GM18520 (cell line): ENCODE data around the gene SDK1.

Experiments used
- ATAC-seq: cut with Tn5 transposase; IDR thresholded peaks from one replicate; pipeline ENCODE4 v1.9.1; 2021; ENCODE audit not compliant: unreplicated experiment

SDK1 gene

GRCh38 chr7:4139656-4140625 is 838.9 kb downstream of the SDK1 start:
- no peak for ATAC-seq

GRCh38 chr7:4140933-4141332 is 839.9 kb downstream of the SDK1 start:
- ATAC-seq = no peak

GRCh38 chr7:4143006-4143405 is 842.0 kb downstream of the SDK1 start:
- no peak for ATAC-seq

- no peak for ATAC-seq
These were observed 842.6 kb downstream of the SDK1 start for GRCh38 chr7:4143511-4144171.

GRCh38 chr7:4144172-4144701 is 843.2 kb downstream of the SDK1 start:
- no peak for ATAC-seq

GRCh38 chr7:4144811-4145510 is 843.9 kb downstream of the SDK1 start:
- ATAC-seq = no peak

- no peak for ATAC-seq
These were observed 844.5 kb downstream of the SDK1 start for GRCh38 chr7:4145576-4145975.

- no peak for ATAC-seq
These were observed 847.0 kb downstream of the SDK1 start for GRCh38 chr7:4147926-4148620.

- no peak for ATAC-seq
These were observed 848.2 kb downstream of the SDK1 start for GRCh38 chr7:4149236-4149635.

- ATAC-seq = no peak
These were observed 848.6 kb downstream of the SDK1 start for GRCh38 chr7:4149645-4150044.

- no peak for ATAC-seq
These were observed 849.7 kb downstream of the SDK1 start for GRCh38 chr7:4150731-4151130.

GRCh38 chr7:4151524-4151923 is 850.5 kb downstream of the SDK1 start:
- no peak for ATAC-seq

- no peak for ATAC-seq
These were observed 851.0 kb downstream of the SDK1 start for GRCh38 chr7:4151926-4152549.

- ATAC-seq = no peak
These were observed 854.0 kb downstream of the SDK1 start for GRCh38 chr7:4154882-4155535.

- no peak for ATAC-seq
These were observed 855.1 kb downstream of the SDK1 start for GRCh38 chr7:4156190-4156589.

- no peak for ATAC-seq
These were observed 856.6 kb downstream of the SDK1 start for GRCh38 chr7:4157651-4158050.

GRCh38 chr7:4158441-4159153 is 857.5 kb downstream of the SDK1 start:
- ATAC-seq = no peak

GRCh38 chr7:4159154-4159501 is 858.1 kb downstream of the SDK1 start:
- no peak for ATAC-seq
